GM15510 (cell line): ENCODE data around the gene ABHD17A.
A peak's percentile ranks its signal among the peaks of the same experiment; 100 is the strongest.

ENCODE experiments used
- POLR2A ChIP-seq: IDR thresholded peaks from 3 replicates; pipeline ENCODE4 v1.6.1; 2011; ENCODE audit warnings: borderline replicate concordance; ENCODE audit not compliant: insufficient read length; ENCODE audit errors: extremely low read depth

Gene ABHD17A

DNA sequence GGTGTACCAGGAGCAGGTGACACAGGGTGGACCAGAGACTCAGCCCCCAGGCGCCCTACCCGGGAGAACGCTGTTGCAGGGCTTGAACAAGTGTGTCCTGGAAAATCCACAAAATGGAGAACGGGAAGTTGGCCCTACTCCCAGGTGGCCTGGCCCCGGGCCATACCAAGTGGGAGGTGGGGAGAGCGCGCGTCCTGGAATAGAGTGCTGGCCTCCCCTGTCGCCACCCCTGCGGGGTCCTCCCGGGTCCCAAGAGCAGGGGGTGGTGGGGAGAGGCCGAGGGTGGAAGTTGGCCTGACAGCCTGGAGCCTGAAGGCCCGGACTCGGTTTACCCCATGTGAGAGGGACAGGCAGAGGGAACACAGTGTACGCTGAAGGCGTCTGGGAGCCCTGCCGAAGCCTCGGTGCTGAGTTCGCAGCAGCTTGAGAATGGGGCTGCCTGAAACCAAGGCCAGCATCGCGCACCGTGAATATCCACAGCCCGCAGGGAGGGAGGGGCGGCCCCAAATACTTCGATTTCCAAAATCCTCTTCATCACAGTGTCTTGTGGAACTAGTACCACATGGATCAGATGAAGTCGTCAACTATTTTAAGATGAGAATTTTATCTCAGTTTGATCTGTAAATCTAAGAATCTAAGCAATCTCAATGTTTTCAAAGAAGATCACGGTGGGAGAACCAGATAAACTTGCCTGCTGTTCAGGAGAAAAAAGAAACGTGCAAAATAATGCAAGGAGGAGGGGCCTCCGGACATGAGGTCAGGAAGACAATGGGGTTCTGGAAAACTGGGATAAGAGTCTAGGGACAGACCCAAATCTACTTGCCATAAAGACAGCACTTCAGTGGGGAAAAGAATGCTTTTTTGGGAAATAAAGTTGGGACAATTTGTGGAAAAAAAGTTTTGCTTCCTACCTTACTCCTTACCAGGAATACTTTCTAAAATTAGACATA, 11.5 kb downstream of the ABHD17A start:
- TF ChIP-seq POLR2A = no peak

DNA sequence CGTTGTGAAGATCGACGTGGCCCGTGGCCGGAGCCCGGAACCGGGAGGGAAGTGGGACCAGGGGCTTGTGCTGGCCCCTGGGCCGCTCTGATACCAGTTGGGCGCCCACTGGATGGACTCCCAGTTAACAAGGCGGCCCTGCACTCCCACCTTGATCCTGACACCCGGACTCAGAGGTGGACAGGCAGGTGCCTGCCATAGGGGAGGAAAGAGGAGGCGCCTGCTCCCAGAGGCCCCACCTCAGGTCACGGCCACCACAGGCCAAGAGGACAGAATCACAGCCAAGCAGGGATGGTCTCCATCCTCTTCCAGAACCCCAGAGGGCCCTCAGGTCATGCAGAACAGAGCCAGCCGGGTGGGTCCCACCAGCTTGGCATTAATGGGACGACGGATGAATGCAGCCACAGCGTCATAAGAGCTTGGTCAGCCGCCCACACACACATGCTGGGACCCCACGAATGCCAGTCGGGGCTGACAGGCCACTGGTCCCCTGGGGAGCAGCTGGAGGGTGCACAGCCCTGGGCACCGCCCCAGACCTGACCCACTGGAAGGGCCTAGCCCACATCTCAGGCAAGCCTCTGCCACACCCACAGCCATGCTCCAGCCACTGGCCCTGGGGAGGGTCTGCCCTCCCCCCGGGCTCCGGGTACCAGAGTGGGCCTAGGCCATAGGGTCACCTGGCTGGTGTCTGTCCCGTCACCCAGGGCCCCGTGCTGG, 12.3 kb downstream of the ABHD17A start:
- no peak for TF ChIP-seq POLR2A

- no peak for TF ChIP-seq POLR2A
Measured at GRCh38 chr19:1871630-1872029, 13.7 kb downstream of the ABHD17A start.

GRCh38 chr19:1871140-1871597, 14.1 kb downstream of the ABHD17A start:
- no peak for TF ChIP-seq POLR2A

GRCh38 chr19:1868971-1869370, 16.3 kb downstream of the ABHD17A start:
- no peak for TF ChIP-seq POLR2A

GRCh38 chr19:1867349-1867724, 18.0 kb downstream of the ABHD17A start:
- no peak for TF ChIP-seq POLR2A

GRCh38 chr19:1866693-1867348, 18.5 kb downstream of the ABHD17A start:
- no peak for TF ChIP-seq POLR2A

- no peak for TF ChIP-seq POLR2A
Measured at GRCh38 chr19:1865172-1866010, 19.9 kb downstream of the ABHD17A start.

- TF ChIP-seq POLR2A = peak; percentile 38
Measured at GRCh38 chr19:1864480-1865171, 20.7 kb downstream of the ABHD17A start.

DNA sequence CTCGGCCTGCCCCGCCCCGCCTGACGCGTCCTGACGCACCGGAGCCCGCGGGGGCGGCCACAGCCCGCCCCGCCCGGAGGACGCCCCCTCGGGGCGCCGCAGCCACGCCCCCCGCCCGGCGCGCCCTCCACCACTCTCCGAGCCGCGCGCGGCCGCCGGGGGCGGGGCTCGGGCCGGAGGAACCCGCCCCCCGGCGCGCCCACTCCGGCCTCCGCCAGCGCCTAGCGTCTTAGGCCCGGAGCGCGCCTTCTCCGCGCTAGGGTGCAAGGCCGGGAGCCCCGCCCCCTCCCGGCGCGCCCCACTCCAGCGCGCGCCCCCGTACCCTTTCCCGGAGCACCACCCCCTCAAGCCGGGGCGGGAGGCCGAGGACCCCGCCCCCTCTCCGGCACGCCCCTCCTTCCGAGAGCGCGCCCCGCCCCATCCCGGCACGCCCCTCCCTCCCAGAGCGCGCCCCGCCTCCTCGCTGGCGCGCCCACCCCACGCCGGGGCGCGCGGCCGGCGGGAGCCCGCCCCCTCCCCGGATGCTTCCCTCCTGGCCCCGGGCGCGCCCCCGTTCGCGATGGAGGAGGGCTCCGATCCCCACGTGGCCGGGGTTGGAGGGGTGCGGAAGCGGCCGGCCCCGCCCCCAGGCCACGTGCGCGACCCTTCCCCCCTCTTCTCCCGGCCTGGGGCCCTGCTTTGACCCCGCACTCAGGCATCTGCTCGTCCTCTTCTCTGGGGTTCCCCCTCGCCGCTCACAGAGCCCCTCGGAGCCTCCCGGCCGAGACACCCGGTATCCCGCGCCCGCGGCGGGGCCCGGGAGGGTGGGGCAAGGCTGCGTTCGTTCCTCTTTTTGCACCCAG, 21.4 kb downstream of the ABHD17A start:
- peak; percentile 18 for TF ChIP-seq POLR2A

DNA sequence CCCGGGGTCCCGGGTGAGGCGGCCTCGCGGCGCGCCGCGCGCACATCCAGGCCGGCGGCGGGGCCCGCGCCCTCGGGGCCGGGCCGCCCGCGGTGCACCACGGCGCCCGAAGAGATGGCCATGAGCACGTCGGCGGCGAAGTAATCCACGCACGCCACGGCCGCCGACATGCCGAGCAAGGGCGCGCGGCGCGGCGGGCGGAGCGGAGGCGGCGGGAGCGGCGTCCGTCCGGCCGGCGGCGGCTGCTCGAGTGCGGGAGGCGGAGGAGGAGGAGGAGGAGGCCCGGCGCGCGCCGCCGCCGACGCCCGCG, 22.0 kb downstream of the ABHD17A start, which contains the start of gene KLF16:
TSS of gene KLF16 (minus strand) at position 252 of the 310 bp plus-strand sequence. CDS start at position 170, 82 bp downstream.
- TF ChIP-seq POLR2A = peak; percentile 78

DNA sequence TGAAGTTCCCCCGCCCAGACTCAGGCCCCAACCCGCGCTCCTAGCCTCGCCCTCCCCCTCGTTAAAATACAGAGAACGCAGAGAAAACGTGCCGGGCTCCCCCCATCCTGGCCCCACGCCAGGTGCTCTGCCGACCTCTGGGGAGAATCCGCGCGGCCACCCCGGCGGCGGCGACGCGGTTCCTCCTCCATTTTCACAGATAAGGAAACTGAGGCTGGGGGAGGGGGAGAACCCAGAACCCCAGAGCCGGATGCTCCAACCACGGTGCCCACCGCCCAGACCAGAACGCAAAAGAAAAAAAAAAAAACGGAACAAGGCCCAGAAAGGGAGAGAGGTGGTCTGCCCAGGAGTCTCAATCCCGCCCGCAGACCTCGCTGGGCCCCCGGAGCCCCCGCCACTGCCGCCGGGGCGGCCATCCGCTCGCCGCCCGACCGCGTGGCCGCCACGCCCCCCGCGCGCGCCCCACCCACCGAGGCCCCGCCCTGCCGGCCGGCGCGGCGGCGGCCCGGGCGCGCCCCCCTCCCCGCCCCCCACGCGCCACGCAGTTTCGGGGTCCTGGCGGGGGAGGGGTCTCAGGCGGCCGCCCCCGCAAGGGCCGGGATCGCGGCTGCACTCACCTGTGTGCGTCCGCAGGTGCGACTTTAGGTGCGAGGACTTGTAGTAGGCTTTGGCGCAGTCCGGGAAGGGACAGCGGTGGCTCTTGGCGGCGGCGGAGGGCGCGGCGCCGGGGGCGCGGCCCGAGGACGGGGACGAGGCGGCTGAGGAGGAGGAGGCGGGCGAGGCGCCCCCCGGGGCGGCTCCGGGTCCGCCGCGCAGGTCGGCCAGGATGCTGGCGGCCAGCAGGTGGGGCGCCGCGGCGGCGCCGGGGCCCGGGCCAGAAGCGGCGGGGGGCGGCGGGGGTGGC, 22.6 kb downstream of the ABHD17A start:
- TF ChIP-seq POLR2A = peak; percentile 17
